PC-9 (cell line): ENCODE measurements around the gene ARHGAP26. TPM values are rescaled to one million over a fixed set of nuclear protein-coding genes. Genes with fewer than 3 reads are reported as not detected.

Experiments used
- BruUV-seq: library from RNA; stranded (reverse); fragments of 400-500 nt; replicated peaks from 2 replicates; lab custom pipeline; 2021; lab: Mats Ljungman, UMichigan
- CTCF ChIA-PET: fragments of 300-600 bp; sonication (Branson Sonifier 250); formaldehyde crosslinking; loops from one replicate; lab custom pipeline; 2022; ENCODE audit warnings: antibody characterized with exemption; lab: Charles Lee
- POLR2A ChIA-PET: fragments of 300-600 bp; sonication (Branson Sonifier 250); formaldehyde crosslinking; loops from one replicate; lab custom pipeline; 2022; ENCODE audit warnings: antibody characterized with exemption; ENCODE audit not compliant: unreplicated experiment; lab: Charles Lee
- DNase-seq, 2 experiments: peaks; one replicate each; pipeline versions ENCODE4 v3.0.0 to v3.0.0-alpha.2; 2015 to 2022; ENCODE audit warnings: mixed read lengths in 1 of 2
- H2AFZ ChIP-seq: fragments of 200-600 bp; sonication (generic); 2 replicates; pipeline ENCODE4 v1.8.1; 2017; ENCODE audit warnings: antibody characterized with exemption
- H3F3A ChIP-seq: fragments of 200-600 bp; sonication (generic); 2 replicates; pipeline ENCODE4 v1.8.1; 2017; ENCODE audit warnings: antibody characterized with exemption, mild to moderate bottlenecking, low read depth; ENCODE audit not compliant: insufficient read depth
- H3K27ac ChIP-seq: fragments of 200-600 bp; sonication (generic); 2 replicates; pipeline ENCODE4 v1.6.1; 2016; ENCODE audit warnings: mixed run types
- H3K27me3 ChIP-seq: fragments of 200-600 bp; sonication (generic); 2 replicates; pipeline ENCODE4 v1.6.1; 2016; ENCODE audit warnings: low read depth, mixed run types; ENCODE audit not compliant: insufficient read depth
- H3K36me3 ChIP-seq: fragments of 200-600 bp; sonication (generic); 2 replicates; pipeline ENCODE4 v1.6.1; 2016; ENCODE audit warnings: low read depth, mixed run types
- H3K4me1 ChIP-seq: fragments of 200-600 bp; sonication (generic); replicated peaks from 2 replicates; pipeline ENCODE4 v1.6.1; 2016; ENCODE audit warnings: mixed run types; ENCODE audit not compliant: insufficient read depth
- H3K4me2 ChIP-seq: fragments of 200-600 bp; sonication (generic); 2 replicates; pipeline ENCODE4 v1.6.1; 2017; ENCODE audit warnings: mixed run types
- H3K4me3 ChIP-seq: fragments of 200-600 bp; sonication (generic); 2 replicates; pipeline ENCODE4 v1.6.1; 2016; ENCODE audit warnings: mixed run types
- H3K79me2 ChIP-seq: fragments of 200-600 bp; sonication (generic); 2 replicates; pipeline ENCODE4 v1.6.1; 2017; ENCODE audit warnings: low read depth, mixed run types
- H3K9me2 ChIP-seq: fragments of 200-600 bp; sonication (generic); 2 replicates; pipeline ENCODE4 v1.8.1; 2017; ENCODE audit warnings: mild to moderate bottlenecking; ENCODE audit not compliant: insufficient read depth
- H3K9me3 ChIP-seq: fragments of 200-600 bp; sonication (generic); 2 replicates; pipeline ENCODE4 v1.8.1; 2016; ENCODE audit warnings: low read depth; ENCODE audit not compliant: insufficient read depth
- H4K20me1 ChIP-seq: fragments of 200-600 bp; sonication (generic); 2 replicates; pipeline ENCODE4 v1.8.1; 2017; ENCODE audit not compliant: insufficient read depth
- CTCF ChIP-seq: fragments of 200-600 bp; sonication (generic); conservative IDR thresholded peaks from 2 replicates; pipeline ENCODE4 v1.6.1; 2017; ENCODE audit warnings: mixed run types, antibody characterized with exemption, mild to moderate bottlenecking, moderate library complexity
- EZH2 ChIP-seq: fragments of 200-600 bp; sonication (generic); IDR thresholded peaks from 2 replicates; pipeline ENCODE4 v1.8.0; 2017; ENCODE audit warnings: antibody characterized with exemption, low read depth
- intact Hi-C: fragments of 100-400 bp; cut with micrococcal nuclease; formaldehyde crosslinking; loops from one replicate; pipeline ENCODE4 v1.10.0; 2022; ENCODE audit not compliant: unreplicated experiment
- total RNA-seq: library from RNA; stranded (reverse); gene quantifications from 2 replicates; pipeline ENCODE4 v1.2.3, GENCODE V29; 2021

Gene ARHGAP26
- total RNA-seq, 1 experiment from 2014 or later = 29.7 TPM

GRCh38 chr5:142798099-142798770 is 28.1 kb downstream of the ARHGAP26 start:
- no peak for DNase-seq
- H3K27ac ChIP-seq = no peak overlapping the region
- BruUV-seq = no TSS peak
- CTCF ChIA-PET = interaction anchor here (0.6 kb wide), 1 partner anchor 69 kb away, joined by 3 read pairs; no protein-coding TSS in a partner anchor
- intact Hi-C loops = no loop called here
- no peaks in the 10 kb centered on the region for H3F3A ChIP-seq
- H3K79me2 ChIP-seq = 0 out of 2 replicates have a peak, but pooled peaks cover 12% of the 10 kb centered on the region
- POLR2A ChIA-PET = no interaction called here
- no peak overlapping the region for H3K4me2 ChIP-seq
- TF ChIP-seq CTCF = no peak
- no peak for TF ChIP-seq EZH2
- no peaks in the 10 kb centered on the region for H3K4me1 ChIP-seq
- 0 out of 2 replicates have a peak, but pooled peaks cover 5% of the 10 kb centered on the region for H4K20me1 ChIP-seq
- H3K9me3 ChIP-seq = no peaks in the 10 kb centered on the region
- no peak overlapping the region for H2AFZ ChIP-seq
- no peaks in the 10 kb centered on the region for H3K27me3 ChIP-seq
- H3K36me3 ChIP-seq = no peaks in the 10 kb centered on the region
- no peak overlapping the region for H3K4me3 ChIP-seq
- H3K9me2 ChIP-seq = no peaks in the 10 kb centered on the region

DNA sequence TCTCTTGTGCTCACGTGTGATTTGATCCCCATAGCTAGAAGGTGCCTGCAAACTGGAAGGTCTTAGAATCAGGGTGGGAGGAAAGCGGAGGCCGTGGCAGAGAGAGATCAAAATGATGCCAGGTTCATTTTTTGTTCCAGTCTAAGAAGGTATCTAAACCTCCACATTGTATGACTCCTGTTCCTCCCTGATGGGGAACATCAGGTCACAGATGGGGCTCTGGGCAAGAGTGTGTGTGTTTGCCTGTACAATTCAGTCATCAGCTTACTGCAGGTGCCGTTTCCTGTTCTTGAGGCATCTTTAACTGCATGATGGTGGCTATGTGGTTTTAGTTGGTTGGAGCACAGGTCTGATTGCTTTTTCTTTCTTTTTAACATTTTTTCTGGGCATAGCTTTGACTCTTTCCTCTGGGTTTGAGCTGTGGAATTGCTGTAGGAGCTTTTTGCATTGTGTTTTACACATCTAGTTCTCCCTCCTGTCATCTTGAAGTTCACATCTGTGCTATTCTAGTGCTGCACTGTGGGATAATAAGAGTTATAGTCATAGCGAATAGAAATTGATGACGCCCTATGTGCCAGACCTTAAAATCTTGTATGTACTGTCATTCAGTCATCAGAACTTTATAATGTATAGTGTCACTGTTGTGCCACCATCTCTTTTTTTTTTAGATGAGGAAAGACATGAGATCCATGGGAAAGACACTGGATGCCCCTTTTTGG is 30.8 kb downstream of the ARHGAP26 start:
- no peaks in the 10 kb centered on the region for H3F3A ChIP-seq
- ChIA-PET POLR2A (no interaction called here), CTCF (no interaction called here)
- peaks cover 5% of the 10 kb centered on the region; the same call in 1 of the 2 replicates for H4K20me1 ChIP-seq
- intact Hi-C loops = no loop called here
- no peak overlapping the region for H2AFZ ChIP-seq
- no peaks in the 10 kb centered on the region for H3K9me3 ChIP-seq
- no peak overlapping the region for H3K4me2 ChIP-seq
- no peak for DNase-seq
- TF ChIP-seq CTCF = no peak
- TF ChIP-seq EZH2 = no peak
- H3K79me2 ChIP-seq = 0 out of 2 replicates have a peak, but pooled peaks cover 12% of the 10 kb centered on the region
- H3K4me1 ChIP-seq = no peaks in the 10 kb centered on the region
- H3K27ac ChIP-seq = no peak overlapping the region
- H3K27me3 ChIP-seq = no peaks in the 10 kb centered on the region
- H3K9me2 ChIP-seq = no peaks in the 10 kb centered on the region
- H3K4me3 ChIP-seq = no peak overlapping the region
- no peaks in the 10 kb centered on the region for H3K36me3 ChIP-seq
- BruUV-seq = no TSS peak

DNA sequence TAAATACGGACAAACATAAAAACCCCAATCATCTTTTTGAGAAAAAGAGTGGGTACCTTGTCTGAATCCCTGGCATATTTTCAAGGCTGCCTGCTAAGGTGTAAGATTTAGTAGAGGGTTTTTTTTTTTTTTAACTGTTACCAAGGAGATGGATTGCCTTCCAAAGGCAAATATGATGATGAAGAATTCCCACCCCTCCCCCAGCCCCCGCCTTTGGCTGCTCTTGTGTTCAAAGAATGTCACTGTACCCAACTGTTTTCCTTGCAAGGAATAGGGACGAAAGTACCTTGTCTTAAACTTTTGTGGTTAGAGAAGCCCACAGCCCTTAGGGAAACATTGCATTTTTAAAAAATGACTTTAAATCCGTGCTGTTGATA is 31.3 kb downstream of the ARHGAP26 start:
- intact Hi-C loops = no loop called here
- no peaks in the 10 kb centered on the region for H3K9me2 ChIP-seq
- H3K4me3 ChIP-seq = no peak overlapping the region
- no peak overlapping the region for H3K27ac ChIP-seq
- no peaks in the 10 kb centered on the region for H3K9me3 ChIP-seq
- no peaks in the 10 kb centered on the region for H3K27me3 ChIP-seq
- no peak overlapping the region for H2AFZ ChIP-seq
- no peak for DNase-seq
- TF ChIP-seq EZH2 (no peak), CTCF (no peak)
- no peaks in the 10 kb centered on the region for H3F3A ChIP-seq
- peaks cover 4% of the 10 kb centered on the region; the same call in 1 of the 2 replicates for H4K20me1 ChIP-seq
- ChIA-PET POLR2A (no interaction called here), CTCF (no interaction called here)
- no peaks in the 10 kb centered on the region for H3K4me1 ChIP-seq
- H3K79me2 ChIP-seq = 0 out of 2 replicates have a peak, but pooled peaks cover 12% of the 10 kb centered on the region
- H3K36me3 ChIP-seq = no peaks in the 10 kb centered on the region
- no TSS peak for BruUV-seq
- no peak overlapping the region for H3K4me2 ChIP-seq
